Left colon (tissue), 2 donors: ENCODE measurements around the gene ZNF85. TPM values are rescaled to one million over a fixed set of nuclear protein-coding genes. Genes with fewer than 3 reads are reported as not detected.
"Not testable (repeated sequence)": the region's sequence is repeated elsewhere in the genome, so short reads cannot be mapped to it uniquely, and the experiment has no call there.

Experiments used
- ATAC-seq: fragments of 200-7000 bp; cut with Tn5 transposase; one replicate; pipeline ENCODE4 v1.9.1; 2020; ENCODE audit warnings: mild to moderate bottlenecking, moderate library complexity
- DNase-seq, 2 donors: peaks; one replicate each; pipeline ENCODE4 v3.0.0-alpha.2; 2020
- intact Hi-C, 2 donors: fragments of 100-400 bp; cut with DNase I in 1 of 2; cut with micrococcal nuclease in 1 of 2; formaldehyde crosslinking; loops; one replicate each; pipeline versions ENCODE4 v1.11.2 to v1.14.0; 2022; cut with DNase I, micrococcal nuclease
- long read RNA-seq: library from polyadenylated mRNA; unstranded; transcript quantifications from one replicate; pipeline ENCODE4 v2.0.0, GENCODE V29; 2021
- total RNA-seq, 2 donors: library from RNA; stranded (reverse); fragmentation: NEBNext Ultra II Directional; extraction: Animal tissue kit (Norgen Biotek cat#: 25700); gene quantifications; one replicate each; pipeline ENCODE4 v1.2.1, GENCODE V29; 2021
- donor health status: DM: no; HTN: no; CAD: no.
- donor health status: DM: yes; HTN: yes; CAD: no.

Gene ZNF85
- total RNA-seq = 1 to 10 TPM; 2.3 to 2.5 TPM
- long read RNA-seq, partial matches to known transcripts = 0 of 2 reads
- long read RNA-seq, other reads (novel, unspliced or antisense) = 0 of 2 reads

- intact Hi-C loops = no loop called here
- peak; percentile 98 for ATAC-seq
- DNase-seq = peak; percentile 85 to 90
Observed at GRCh38 chr19:20923077-20923871, at the start of gene ZNF85. TSS of gene ZNF85 (plus strand) at chr19:20923251. CDS start at chr19:20923401, 150 bp downstream.

- DNase-seq = no peak
- ATAC-seq = no peak
- intact Hi-C loops = no loop called here
Observed at GRCh38 chr19:20879501-20879900, 43.5 kb upstream of the ZNF85 start.

- DNase-seq = no peak
- ATAC-seq = no peak
- intact Hi-C loops = no loop called here
Observed at GRCh38 chr19:20912973-20913372, 10.1 kb upstream of the ZNF85 start.

GRCh38 chr19:20925481-20925880 is 2.4 kb downstream of the ZNF85 start:
- DNase-seq = no peak
- no peak for ATAC-seq
- intact Hi-C loops = no loop called here

GRCh38 chr19:20926796-20927195 is 3.7 kb downstream of the ZNF85 start:
- ATAC-seq = peak; percentile 33
- no peak for DNase-seq
- intact Hi-C loops = no loop called here

GRCh38 chr19:20928371-20928770 is 5.3 kb downstream of the ZNF85 start:
- intact Hi-C loops = no loop called here
- no peak for ATAC-seq
- DNase-seq = no peak

GRCh38 chr19:20936322-20936947 is 13.4 kb downstream of the ZNF85 start:
- intact Hi-C loops, DNase-seq, ATAC-seq: not testable (repeated sequence)

GRCh38 chr19:20952561-20953095 is 29.6 kb downstream of the ZNF85 start:
- ATAC-seq, DNase-seq, intact Hi-C loops: not testable (repeated sequence)

GRCh38 chr19:20964798-20965197 is 41.7 kb downstream of the ZNF85 start:
- intact Hi-C loops = no loop called here
- no peak for ATAC-seq
- DNase-seq = no peak

- DNase-seq (no peak), ATAC-seq (no peak)
- intact Hi-C loops = no loop called here
Observed at GRCh38 chr19:20968092-20968491, 45.0 kb downstream of the ZNF85 start.

- intact Hi-C loops = no loop called here
- no peak for ATAC-seq
- DNase-seq = no peak
Observed at GRCh38 chr19:20969498-20969897, 46.4 kb downstream of the ZNF85 start.

- intact Hi-C loops = no loop called here
- ATAC-seq = no peak
Observed at GRCh38 chr19:20969898-20970297, 46.8 kb downstream of the ZNF85 start.

GRCh38 chr19:20992788-20993187 is 69.7 kb downstream of the ZNF85 start:
- ATAC-seq, DNase-seq, intact Hi-C loops: not testable (repeated sequence)

More at GRCh38 chr19:20969898-20970297, 46.8 kb downstream of the ZNF85 start:
- DNase-seq = no peak

- DNase-seq (peak; percentile 75 to 76), ATAC-seq (peak; percentile 99)
- intact Hi-C loops = no loop called here
Observed at GRCh38 chr19:20999731-21000352, 76.8 kb downstream of the ZNF85 start.

Other genes starting within 250 kb of the ZNF85 start
- gene ZNF66, start 146.9 kb upstream of the ZNF85 start, total RNA-seq = 1 to 10 TPM; 4.1 to 5.9 TPM
- 10 to 100 TPM in 1 of 2 donors, 1 to 10 TPM in 1; 8.8 to 10.3 TPM for gene ZNF430, start 97.4 kb downstream of the ZNF85 start, total RNA-seq
- 1 to 10 TPM; 7.3 to 9.2 TPM for gene ZNF714, start 159.0 kb downstream of the ZNF85 start, total RNA-seq
- gene ZNF431, start 218.8 kb downstream of the ZNF85 start, total RNA-seq = 1 to 10 TPM; 7.6 to 9.1 TPM